HepG2 (cell line): ENCODE data around the gene SIK1.
"Not testable (repeated sequence)": the region's sequence is repeated elsewhere in the genome, so short reads cannot be mapped to it uniquely, and the experiment has no call there.

Experiments
- ATF3 ChIP-seq: sonication (generic); formaldehyde crosslinking; IDR thresholded peaks from 2 replicates; pipeline ENCODE4 v1.4.0; 2020; ENCODE audit warnings: missing genetic modification reagents
- CTCF ChIP-seq: sonication (generic); formaldehyde crosslinking; IDR thresholded peaks from 2 replicates; pipeline ENCODE4 v1.5.0; 2020; ENCODE audit warnings: mild to moderate bottlenecking, missing genetic modification reagents, moderate library complexity
- EZH2 ChIP-seq: conservative IDR thresholded peaks from 2 replicates; pipeline ENCODE4 v1.6.1; 2012; ENCODE audit warnings: mild to moderate bottlenecking, low read depth, low read length, moderate library complexity
- HNRNPK ChIP-seq: fragments of 200-400 bp; formaldehyde crosslinking; IDR thresholded peaks from 2 replicates; pipeline ENCODE4 v1.6.1; 2018; ENCODE audit warnings: low read length, low read depth, moderate library complexity, mild to moderate bottlenecking; ENCODE audit not compliant: poor library complexity, severe bottlenecking
- NFRKB ChIP-seq: fragments of 450-650 bp; IDR thresholded peaks from 2 replicates; pipeline ENCODE4 v1.6.1; 2017
- POLR2A ChIP-seq, 2 experiments: IDR thresholded peaks; 2 replicates each; pipeline ENCODE4 v1.6.1; 2011; ENCODE audit warnings: low read depth in 2 of 2, low read length in 2 of 2, mild to moderate bottlenecking in 1 of 2, moderate library complexity in 1 of 2; ENCODE audit not compliant: insufficient read depth in 1 of 2
- REST ChIP-seq, 2 experiments: IDR thresholded peaks; 2 replicates each; pipeline ENCODE4 v1.6.1; 2011 to 2012; ENCODE audit warnings: low read length in 2 of 2, borderline replicate concordance in 1 of 2, low read depth in 1 of 2, mild to moderate bottlenecking in 1 of 2, moderate library complexity in 1 of 2
- ZNF282 ChIP-seq: fragments of 450-650 bp; IDR thresholded peaks from 2 replicates; pipeline ENCODE4 v1.6.1; 2018; ENCODE audit not compliant: partially characterized antibody
- ZNF605 ChIP-seq: sonication (generic); formaldehyde crosslinking; IDR thresholded peaks from 2 replicates; pipeline ENCODE4 v1.8.0; 2022; ENCODE audit warnings: mild to moderate bottlenecking, missing genetic modification reagents

- not testable (repeated sequence) for TF ChIP-seq HNRNPK; REST (IDR thresholded peaks at IDR 0.05; ENCODE audit: borderline replicate concordance in 1 of 2, low read depth in 1 of 2, low read length in 2 of 2); NFRKB; ZNF282; ZNF605 (CRISPR knock-in tag); ATF3 (CRISPR knock-in tag); EZH2; CTCF (CRISPR knock-in tag); POLR2A (IDR thresholded peaks at IDR 0.05; ENCODE audit: insufficient read depth in 1 of 2, low read depth in 2 of 2, low read length in 2 of 2)
These were observed 23.4 kb upstream of the SIK1 start for GRCh38 chr21:43450287-43450686.
